Natural killer cell (primary cell): ENCODE data around the gene WWC1. TPM values are rescaled to one million over a fixed set of nuclear protein-coding genes. Genes with fewer than 3 reads are reported as not detected.

Experiments used
- ATAC-seq, 3 donors: fragments of 150-1000 bp in 2 of 3; fragments of 200-7000 bp in 1 of 3; cut with Tn5 transposase; 1 replicate in 1 of 3; 2 replicates in 2 of 3; pipeline ENCODE4 v1.10.0; 2021; ENCODE audit warnings: mild to moderate bottlenecking in 2 of 3, moderate library complexity in 2 of 3
- DNase-seq, 2 donors: peaks; one replicate each; pipeline versions ENCODE4 v3.0.0 to v3.0.0-alpha.2; 2013 to 2021; ENCODE audit warnings: mixed read lengths in 1 of 2
- H3K27ac ChIP-seq: one replicate; pipeline ENCODE4 v1.5.1; 2013; ENCODE audit warnings: mild to moderate bottlenecking, low read length
- H3K27me3 ChIP-seq: one replicate; pipeline ENCODE4 v1.6.1; 2013; ENCODE audit warnings: low read length; ENCODE audit not compliant: control insufficient read depth, insufficient read depth
- H3K36me3 ChIP-seq: one replicate; pipeline ENCODE4 v1.6.1; 2013; ENCODE audit warnings: low read length; ENCODE audit not compliant: control insufficient read depth, insufficient read depth
- H3K4me1 ChIP-seq: one replicate; pipeline ENCODE4 v1.6.1; 2013; ENCODE audit warnings: low read length; ENCODE audit not compliant: control insufficient read depth, insufficient read depth
- H3K4me3 ChIP-seq: one replicate; pipeline ENCODE4 v1.5.1; 2013; ENCODE audit warnings: low read length
- H3K9me3 ChIP-seq: one replicate; pipeline ENCODE4 v1.6.1; 2013; ENCODE audit warnings: low read length; ENCODE audit not compliant: control insufficient read depth, insufficient read depth
- H3K27ac Mint-ChIP-seq, 2 donors: one replicate each; pipeline ENCODE4 v1.8.0; 2022; ENCODE audit warnings: mild to moderate bottlenecking in 2 of 2, mixed read lengths in 2 of 2, moderate library complexity in 1 of 2
- H3K27me3 Mint-ChIP-seq, 2 donors: one replicate each; pipeline ENCODE4 v1.8.0; 2022; ENCODE audit warnings: low read depth in 2 of 2, mixed read lengths in 2 of 2
- H3K36me3 Mint-ChIP-seq: one replicate; pipeline ENCODE4 v1.8.0; 2022; ENCODE audit warnings: mixed read lengths
- H3K4me1 Mint-ChIP-seq, 2 donors: one replicate each; pipeline ENCODE4 v1.8.0; 2022; ENCODE audit warnings: mixed read lengths in 2 of 2
- H3K4me3 Mint-ChIP-seq: one replicate; pipeline ENCODE4 v1.8.0; 2022; ENCODE audit warnings: mild to moderate bottlenecking, moderate library complexity, mixed read lengths
- H3K9me3 Mint-ChIP-seq, 2 donors: one replicate each; pipeline ENCODE4 v1.8.0; 2022; ENCODE audit warnings: mixed read lengths in 2 of 2
- whole genome bisulfite sequencing: methylation state at CpG from one replicate; pipeline ENCODE4 v1.1.7; 2013; ENCODE audit warnings: missing lambda C conversion rate; ENCODE audit not compliant: insufficient coverage; 5-methylcytosine and 5-hydroxymethylcytosine counted together
- intact Hi-C: fragments of 100-400 bp; cut with micrococcal nuclease; formaldehyde crosslinking; loops from one replicate; pipeline ENCODE4 v1.14.2; 2022
- total RNA-seq, 4 donors: library from RNA; stranded (reverse); fragments of 120-200 nt in 1 of 4; gene quantifications; one replicate each; pipeline versions ENCODE4 v1.2.3 to v1.2.4, GENCODE V29; 2013 to 2022
- TF ChIP-seq, protein P1 (sequence below): fragments of 200-600 bp; IDR thresholded peaks from one replicate; pipeline ENCODE4 v1.8.0; 2022; ENCODE audit warnings: antibody characterized with exemption

WWC1 gene
- total RNA-seq, 3 donors from 2014 or later (not counting 1 experiment from before 2014, with no cell fraction given), result 0.42 to 0.66 (median 0.53) TPM

DNA sequence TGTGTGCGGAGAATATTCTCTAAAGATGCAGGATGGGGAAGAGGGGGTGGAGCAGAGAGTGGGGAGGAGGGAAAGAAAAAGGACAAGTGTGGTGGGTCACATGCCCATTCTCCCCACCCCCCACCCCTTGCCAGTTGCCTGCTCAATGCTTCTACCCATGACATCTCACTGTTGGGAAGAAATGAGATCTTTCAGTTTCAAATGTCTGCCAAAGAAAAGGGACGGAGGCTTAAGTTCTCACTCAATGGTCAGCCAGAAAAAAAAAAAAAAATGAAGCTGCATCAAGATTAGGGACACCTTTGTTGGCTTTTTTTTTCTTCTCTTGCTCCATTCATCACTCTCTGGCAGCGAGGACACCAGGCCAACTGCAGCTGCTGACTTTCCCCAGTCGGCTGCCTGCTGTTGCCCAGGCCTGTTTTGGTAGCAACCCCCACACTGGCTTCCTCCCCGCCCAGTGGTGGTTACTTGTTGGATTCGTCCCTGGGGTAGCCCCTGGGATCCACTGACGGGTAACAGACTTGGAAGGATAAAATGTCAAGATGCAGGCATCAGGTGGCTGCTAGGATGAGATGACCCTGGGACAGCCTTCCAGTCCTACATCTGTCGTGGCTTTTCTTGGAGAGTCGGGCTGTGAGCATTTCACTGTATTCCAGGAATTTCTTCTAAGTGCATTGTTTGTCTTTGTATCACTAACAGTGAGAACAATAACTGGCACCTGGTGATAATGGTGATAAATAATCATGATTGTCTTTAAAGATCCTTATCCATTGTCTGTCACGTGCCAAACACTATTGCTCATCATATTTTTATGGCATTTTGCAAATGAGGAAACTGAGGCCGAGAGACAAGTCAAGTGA lies 9.1 kb downstream of the WWC1 start:
- Histone ChIP-seq H3K27me3 (no peaks in the 10 kb centered on the region), H3K36me3 (no peaks in the 10 kb centered on the region), H3K4me3 (no peak overlapping the region), H3K27ac (no peak overlapping the region), H3K9me3 (no peaks in the 10 kb centered on the region), H3K4me1 (no peaks in the 10 kb centered on the region)
- no peak for DNase-seq
- Mint-ChIP-seq H3K27me3 (peaks cover 12 to 16% of the 10 kb centered on the region in 2 donors), H3K9me3 (no peaks in the 10 kb centered on the region), H3K4me1 (no peaks in the 10 kb centered on the region), H3K4me3 (no peak overlapping the region), H3K27ac (no peak overlapping the region), H3K36me3 (no peaks in the 10 kb centered on the region)
- WGBS, result 86% methylated on average over 11 of the region's 11 CpGs
- ATAC-seq, result no peak
- intact Hi-C loops, result no loop called here
- TF ChIP-seq, protein P1, sequence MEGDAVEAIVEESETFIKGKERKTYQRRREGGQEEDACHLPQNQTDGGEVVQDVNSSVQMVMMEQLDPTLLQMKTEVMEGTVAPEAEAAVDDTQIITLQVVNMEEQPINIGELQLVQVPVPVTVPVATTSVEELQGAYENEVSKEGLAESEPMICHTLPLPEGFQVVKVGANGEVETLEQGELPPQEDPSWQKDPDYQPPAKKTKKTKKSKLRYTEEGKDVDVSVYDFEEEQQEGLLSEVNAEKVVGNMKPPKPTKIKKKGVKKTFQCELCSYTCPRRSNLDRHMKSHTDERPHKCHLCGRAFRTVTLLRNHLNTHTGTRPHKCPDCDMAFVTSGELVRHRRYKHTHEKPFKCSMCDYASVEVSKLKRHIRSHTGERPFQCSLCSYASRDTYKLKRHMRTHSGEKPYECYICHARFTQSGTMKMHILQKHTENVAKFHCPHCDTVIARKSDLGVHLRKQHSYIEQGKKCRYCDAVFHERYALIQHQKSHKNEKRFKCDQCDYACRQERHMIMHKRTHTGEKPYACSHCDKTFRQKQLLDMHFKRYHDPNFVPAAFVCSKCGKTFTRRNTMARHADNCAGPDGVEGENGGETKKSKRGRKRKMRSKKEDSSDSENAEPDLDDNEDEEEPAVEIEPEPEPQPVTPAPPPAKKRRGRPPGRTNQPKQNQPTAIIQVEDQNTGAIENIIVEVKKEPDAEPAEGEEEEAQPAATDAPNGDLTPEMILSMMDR, result no peak

DNA sequence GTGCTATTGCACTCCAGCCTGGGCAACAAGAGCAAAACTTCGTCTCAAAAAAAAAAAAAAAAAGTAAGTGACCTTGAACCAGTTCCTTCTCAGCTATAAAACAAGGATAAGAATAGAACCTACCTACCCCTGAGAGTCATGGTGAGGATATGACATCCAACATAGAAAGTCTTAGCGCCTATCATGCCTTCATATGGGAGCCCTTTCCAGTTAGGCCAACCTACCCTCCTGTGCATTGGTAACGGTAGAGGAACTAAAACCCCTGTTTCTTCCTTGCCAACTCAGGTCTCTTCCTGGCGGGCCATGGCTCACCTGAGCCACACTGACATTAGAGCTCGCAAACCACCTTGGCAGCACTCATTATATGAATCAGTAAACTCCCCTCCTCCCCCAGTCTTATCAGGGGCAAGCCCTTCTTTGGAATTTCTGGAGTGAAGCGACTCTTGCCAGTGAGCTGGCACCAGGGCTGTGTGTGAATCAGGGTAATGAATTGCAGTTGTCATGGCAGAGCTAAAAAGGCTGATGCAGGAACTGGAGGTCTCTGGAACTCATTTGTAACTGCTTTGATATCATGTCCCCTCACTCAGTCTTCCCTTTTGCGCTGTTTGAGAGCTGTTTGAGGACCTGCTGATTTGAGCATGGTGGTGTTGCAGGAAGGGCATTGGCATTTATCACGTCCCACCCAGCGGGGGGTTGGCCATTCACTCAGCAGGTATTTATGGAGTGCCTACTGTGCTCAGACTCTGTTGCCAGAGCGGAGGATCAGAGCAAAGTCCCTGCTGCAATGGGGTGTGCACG lies 10.3 kb downstream of the WWC1 start:
- Mint-ChIP-seq H3K27ac (no peak overlapping the region), H3K36me3 (no peaks in the 10 kb centered on the region), H3K27me3 (peaks cover 12 to 21% of the 10 kb centered on the region in 2 donors), H3K4me3 (no peak overlapping the region), H3K4me1 (no peaks in the 10 kb centered on the region), H3K9me3 (no peaks in the 10 kb centered on the region)
- DNase-seq, result no peak
- H3K36me3 ChIP-seq, result no peaks in the 10 kb centered on the region
- H3K9me3 ChIP-seq, result no peaks in the 10 kb centered on the region
- no peak overlapping the region for H3K27ac ChIP-seq
- ATAC-seq, result no peak
- no peaks in the 10 kb centered on the region for H3K4me1 ChIP-seq
- intact Hi-C loops, result no loop called here
- no peaks in the 10 kb centered on the region for H3K27me3 ChIP-seq
- TF ChIP-seq, protein P1, result no peak
- H3K4me3 ChIP-seq, result no peak overlapping the region
- 81% methylated on average over 11 of the region's 11 CpGs for whole genome bisulfite sequencing

DNA sequence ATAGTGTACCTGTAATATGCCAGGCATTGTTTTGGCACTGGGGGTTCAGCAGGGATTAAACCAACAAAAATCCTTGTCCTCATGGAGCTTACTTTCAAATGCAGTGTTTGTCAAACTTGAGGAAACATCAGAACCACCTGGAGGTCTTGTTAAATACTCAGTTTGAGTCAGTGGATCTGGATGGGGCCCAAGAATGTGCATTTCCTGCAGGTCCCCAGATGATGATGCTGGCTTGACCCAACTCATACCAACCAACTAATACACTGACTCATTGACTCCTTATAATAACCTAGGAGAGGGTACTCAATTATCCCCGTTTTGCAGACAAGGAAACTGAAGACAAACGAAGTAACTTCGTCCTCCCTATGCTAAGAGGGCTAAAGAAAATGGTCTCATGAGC lies 11.3 kb downstream of the WWC1 start:
- intact Hi-C loops, result no loop called here
- 89% methylated on average over 3 of the region's 3 CpGs for WGBS
- no peaks in the 10 kb centered on the region for H3K36me3 Mint-ChIP-seq

More for the DNA sequence above, 11.3 kb downstream of the WWC1 start:
- Histone ChIP-seq H3K4me1 (no peaks in the 10 kb centered on the region), H3K9me3 (no peaks in the 10 kb centered on the region), H3K4me3 (no peak overlapping the region), H3K27ac (no peak overlapping the region), H3K36me3 (no peaks in the 10 kb centered on the region), H3K27me3 (no peaks in the 10 kb centered on the region)
- ATAC-seq, result no peak
- Mint-ChIP-seq H3K4me3 (no peak overlapping the region), H3K27me3 (peaks cover 16 to 21% of the 10 kb centered on the region in 2 donors), H3K4me1 (no peaks in the 10 kb centered on the region), H3K27ac (no peak overlapping the region), H3K9me3 (no peaks in the 10 kb centered on the region)
- TF ChIP-seq, protein P1, result no peak
- DNase-seq, result no peak
